Activated CD8-positive, alpha-beta memory T cell treated with anti-CD3 and anti-CD28 coated beads, Interleukin-2, amount 10 ng/mL, durations not matched to agents 7 days and 5 days (primary cell): ENCODE measurements around the gene TAF1C. TPM values are rescaled to one million over a fixed set of nuclear protein-coding genes. Genes with fewer than 3 reads are reported as not detected.

Experiments used
- ATAC-seq: fragments of 150-1000 bp; cut with Tn5 transposase; one replicate; pipeline ENCODE4 v1.10.0; 2021; ENCODE audit warnings: moderate library complexity
- CTCF ChIA-PET: fragments of 350-600 bp; sonication (Branson Sonifier 250); formaldehyde crosslinking; loops from one replicate; lab custom pipeline; 2021; ENCODE audit warnings: antibody characterized with exemption; lab: Charles Lee
- DNase-seq: peaks from one replicate; pipeline ENCODE4 v3.0.0-alpha.2; 2020
- H3K27ac Mint-ChIP-seq: one replicate; pipeline ENCODE4 v1.8.0; 2021; ENCODE audit warnings: mild to moderate bottlenecking, mixed read lengths
- H3K27me3 Mint-ChIP-seq: one replicate; pipeline ENCODE4 v1.8.0; 2021; ENCODE audit warnings: mixed read lengths
- H3K36me3 Mint-ChIP-seq: one replicate; pipeline ENCODE4 v1.8.0; 2021; ENCODE audit warnings: mild to moderate bottlenecking, mixed read lengths
- H3K4me1 Mint-ChIP-seq: one replicate; pipeline ENCODE4 v1.8.0; 2021; ENCODE audit warnings: mixed read lengths
- H3K4me3 Mint-ChIP-seq: one replicate; pipeline ENCODE4 v1.8.0; 2021; ENCODE audit warnings: mild to moderate bottlenecking, moderate library complexity, mixed read lengths
- H3K9me3 Mint-ChIP-seq: one replicate; pipeline ENCODE4 v1.8.0; 2022; ENCODE audit warnings: low read depth, mixed read lengths
- total RNA-seq, 2 experiments: library from RNA; stranded (reverse); gene quantifications; one replicate each; pipeline ENCODE4 v1.2.3, GENCODE V29; 2021

TAF1C gene
- total RNA-seq, 2 experiments from 2014 or later, result 52.7 to 58.1 TPM

- Mint-ChIP-seq H3K4me3 (no peak overlapping the region), H3K36me3 (no peaks in the 10 kb centered on the region), H3K27me3 (peaks cover 6% of the 10 kb centered on the region), H3K9me3 (no peaks in the 10 kb centered on the region), H3K4me1 (no peaks in the 10 kb centered on the region), H3K27ac (no peak overlapping the region)
- CTCF ChIA-PET, result interaction anchor here (2.0 kb wide), 1 partner anchor 13 kb away, joined by 5 read pairs; the partner anchor contains the start of gene TAF1C
- DNase-seq (no peak), ATAC-seq (no peak)
Measured at GRCh38 chr16:84199861-84200260, 13.0 kb upstream of the TAF1C start.

GRCh38 chr16:84199097-84199496 lies 12.2 kb upstream of the TAF1C start:
- CTCF ChIA-PET, result interaction anchor here (2.0 kb wide), 1 partner anchor 12 kb away, joined by 5 read pairs; the partner anchor contains the start of gene TAF1C
- no peak for ATAC-seq

GRCh38 chr16:84198401-84198800 lies 11.5 kb upstream of the TAF1C start:
- no peak for ATAC-seq
- H3K36me3 Mint-ChIP-seq, result no peaks in the 10 kb centered on the region
- no peak for DNase-seq
- no peaks in the 10 kb centered on the region for H3K9me3 Mint-ChIP-seq
- peaks cover 12% of the 10 kb centered on the region for H3K4me1 Mint-ChIP-seq
- no peak overlapping the region for H3K27ac Mint-ChIP-seq
- CTCF ChIA-PET, result interaction anchor here (2.0 kb wide), 1 partner anchor 11 kb away, joined by 5 read pairs; the partner anchor contains the start of gene TAF1C
- peaks cover 6% of the 10 kb centered on the region for H3K27me3 Mint-ChIP-seq
- no peak overlapping the region for H3K4me3 Mint-ChIP-seq

More at GRCh38 chr16:84199097-84199496, 12.2 kb upstream of the TAF1C start:
- H3K36me3 Mint-ChIP-seq, result no peaks in the 10 kb centered on the region
- H3K9me3 Mint-ChIP-seq, result no peaks in the 10 kb centered on the region
- peaks cover 5% of the 10 kb centered on the region for H3K4me1 Mint-ChIP-seq
- DNase-seq, result no peak
- H3K27ac Mint-ChIP-seq, result no peak overlapping the region
- H3K4me3 Mint-ChIP-seq, result no peak overlapping the region
- H3K27me3 Mint-ChIP-seq, result peaks cover 6% of the 10 kb centered on the region

- no peak overlapping the region for H3K27ac Mint-ChIP-seq
- DNase-seq (no peak), ATAC-seq (no peak)
- CTCF ChIA-PET, result no interaction called here
- H3K36me3 Mint-ChIP-seq, result no peaks in the 10 kb centered on the region
- no peak overlapping the region for H3K4me3 Mint-ChIP-seq
- peaks cover 16% of the 10 kb centered on the region for H3K4me1 Mint-ChIP-seq
- no peaks in the 10 kb centered on the region for H3K9me3 Mint-ChIP-seq
- peaks cover 6% of the 10 kb centered on the region for H3K27me3 Mint-ChIP-seq
Measured at GRCh38 chr16:84197466-84198128, 10.7 kb upstream of the TAF1C start.

- Mint-ChIP-seq H3K36me3 (no peaks in the 10 kb centered on the region), H3K27me3 (peaks cover 6% of the 10 kb centered on the region), H3K9me3 (no peaks in the 10 kb centered on the region), H3K4me1 (peaks cover 16% of the 10 kb centered on the region), H3K4me3 (no peak overlapping the region), H3K27ac (no peak overlapping the region)
- no peak for ATAC-seq
- no peak for DNase-seq
- CTCF ChIA-PET, result interaction anchor here (1.0 to 2.5 kb wide), 2 partner anchors 9 to 10 kb away, joined by 3 to 8 read pairs; partner anchors contain the start of gene TAF1C
Measured at GRCh38 chr16:84196727-84197394, 10.0 kb upstream of the TAF1C start.

- H3K27me3 Mint-ChIP-seq, result peaks cover 6% of the 10 kb centered on the region
- H3K9me3 Mint-ChIP-seq, result no peaks in the 10 kb centered on the region
- H3K4me1 Mint-ChIP-seq, result peaks cover 16% of the 10 kb centered on the region
- H3K4me3 Mint-ChIP-seq, result no peak overlapping the region
- CTCF ChIA-PET, result interaction anchor here (1.0 to 2.5 kb wide), 2 partner anchors 8 to 9 kb away, joined by 3 to 8 read pairs; partner anchors contain the start of gene TAF1C
- DNase-seq (no peak), ATAC-seq (no peak)
- H3K27ac Mint-ChIP-seq, result no peak overlapping the region
- no peaks in the 10 kb centered on the region for H3K36me3 Mint-ChIP-seq
Measured at GRCh38 chr16:84196101-84196500, 9.2 kb upstream of the TAF1C start.

GRCh38 chr16:84195201-84196093 lies 8.6 kb upstream of the TAF1C start:
- no peak for ATAC-seq
- H3K27ac Mint-ChIP-seq, result no peak overlapping the region
- H3K36me3 Mint-ChIP-seq, result no peaks in the 10 kb centered on the region
- H3K4me1 Mint-ChIP-seq, result peaks cover 16% of the 10 kb centered on the region
- H3K4me3 Mint-ChIP-seq, result no peak overlapping the region
- CTCF ChIA-PET, result interaction anchor here (1.0 to 2.5 kb wide), 2 partner anchors 7 to 9 kb away, joined by 3 to 8 read pairs; partner anchors contain the start of gene TAF1C
- H3K9me3 Mint-ChIP-seq, result no peaks in the 10 kb centered on the region
- no peak for DNase-seq
- H3K27me3 Mint-ChIP-seq, result peaks cover 6% of the 10 kb centered on the region

- H3K36me3 Mint-ChIP-seq, result no peaks in the 10 kb centered on the region
- CTCF ChIA-PET, result interaction anchor here (2.5 kb wide), 1 partner anchor 8 kb away, joined by 8 read pairs; the partner anchor contains the start of gene TAF1C
- H3K9me3 Mint-ChIP-seq, result no peaks in the 10 kb centered on the region
- H3K4me3 Mint-ChIP-seq, result peak overlapping the region; percentile 21
- peak; percentile 74 for DNase-seq
- H3K27ac Mint-ChIP-seq, result no peak overlapping the region
- peak; percentile 77 for ATAC-seq
- H3K4me1 Mint-ChIP-seq, result peaks cover 16% of the 10 kb centered on the region
- H3K27me3 Mint-ChIP-seq, result peaks cover 6% of the 10 kb centered on the region
Measured at GRCh38 chr16:84194470-84195200, 7.8 kb upstream of the TAF1C start.

- Mint-ChIP-seq H3K4me3 (peak overlapping the region; percentile 21), H3K4me1 (peaks cover 16% of the 10 kb centered on the region), H3K27me3 (peaks cover 5% of the 10 kb centered on the region), H3K36me3 (no peaks in the 10 kb centered on the region), H3K9me3 (no peaks in the 10 kb centered on the region), H3K27ac (no peak overlapping the region)
- CTCF ChIA-PET, result no interaction called here
- ATAC-seq (peak; percentile 9), DNase-seq (no peak)
Measured at GRCh38 chr16:84194018-84194417, 7.2 kb upstream of the TAF1C start.

GRCh38 chr16:84193480-84193879 lies 6.6 kb upstream of the TAF1C start:
- Mint-ChIP-seq H3K4me3 (no peak overlapping the region), H3K4me1 (peaks cover 16% of the 10 kb centered on the region), H3K27ac (no peak overlapping the region), H3K27me3 (peaks cover 3% of the 10 kb centered on the region), H3K9me3 (no peaks in the 10 kb centered on the region), H3K36me3 (no peaks in the 10 kb centered on the region)
- DNase-seq (no peak), ATAC-seq (no peak)
- CTCF ChIA-PET, result interaction anchor here (0.9 to 1.3 kb wide), 2 partner anchors 109 to 125 kb away, joined by 3 to 4 read pairs; no protein-coding TSS in a partner anchor

- peaks cover 16% of the 10 kb centered on the region for H3K4me1 Mint-ChIP-seq
- DNase-seq (no peak), ATAC-seq (no peak)
- CTCF ChIA-PET, result no interaction called here
- no peak overlapping the region for H3K4me3 Mint-ChIP-seq
- H3K27ac Mint-ChIP-seq, result no peak overlapping the region
- no peaks in the 10 kb centered on the region for H3K36me3 Mint-ChIP-seq
- H3K27me3 Mint-ChIP-seq, result no peaks in the 10 kb centered on the region
- H3K9me3 Mint-ChIP-seq, result no peaks in the 10 kb centered on the region
Measured at GRCh38 chr16:84191466-84191865, 4.6 kb upstream of the TAF1C start.

GRCh38 chr16:84190731-84191388 lies 4.0 kb upstream of the TAF1C start, which contains the start of gene ADAD2:
Gene ADAD2 (plus strand): TSS chr16:84191157. CDS start chr16:84191231, 74 bp downstream.
- Mint-ChIP-seq H3K27me3 (no peaks in the 10 kb centered on the region), H3K27ac (no peak within 1 kb of the TSS), H3K4me3 (no peak within 1 kb of the TSS), H3K36me3 (no peaks in the 10 kb centered on the region), H3K9me3 (no peaks in the 10 kb centered on the region), H3K4me1 (peaks cover 17% of the 10 kb centered on the region)
- CTCF ChIA-PET, result no interaction called here
- DNase-seq, result no peak
- ATAC-seq, result no peak
